CD4-positive, alpha-beta T cell treated with Interleukin-4 for 1 hour (primary cell): ENCODE results near the gene MATK.

Source experiments
- DNase-seq, 2 donors: peaks; one replicate each; pipeline ENCODE4 v3.0.0-alpha.2; 2020 to 2022

Gene MATK

GRCh38 chr19:3788996-3789778, 3.0 kb upstream of the MATK start:
- peak; percentile 58 to 60 for DNase-seq

GRCh38 chr19:3785451-3785937, 687 bp downstream of the MATK start:
- DNase-seq, result no peak

GRCh38 chr19:3784607-3785450, 1.4 kb downstream of the MATK start:
- DNase-seq, result no peak

- peak; percentile 52 to 56 for DNase-seq
Measured at GRCh38 chr19:3783660-3784584, 2.3 kb downstream of the MATK start.

- DNase-seq, result no peak
Measured at GRCh38 chr19:3782903-3783302, 3.3 kb downstream of the MATK start.

- DNase-seq, result no peak
Measured at GRCh38 chr19:3782330-3782729, 3.9 kb downstream of the MATK start.

- DNase-seq, result no peak
Measured at GRCh38 chr19:3781603-3782002, 4.6 kb downstream of the MATK start.

- DNase-seq, result no peak
Measured at GRCh38 chr19:3780786-3781304, 5.3 kb downstream of the MATK start.

GRCh38 chr19:3778899-3779723, 7.1 kb downstream of the MATK start:
- DNase-seq, result no peak

GRCh38 chr19:3778104-3778867, 7.9 kb downstream of the MATK start:
- DNase-seq, result no peak

GRCh38 chr19:3776479-3777040, 9.6 kb downstream of the MATK start:
- no peak for DNase-seq

GRCh38 chr19:3775831-3776230, 10.3 kb downstream of the MATK start:
- DNase-seq, result no peak

GRCh38 chr19:3775374-3775711, 10.8 kb downstream of the MATK start:
- no peak for DNase-seq

GRCh38 chr19:3774621-3775373, 11.4 kb downstream of the MATK start:
- DNase-seq, result no peak

- no peak for DNase-seq
Measured at GRCh38 chr19:3773814-3774515, 12.2 kb downstream of the MATK start.

GRCh38 chr19:3771906-3772455, 14.2 kb downstream of the MATK start, which contains the start of gene RAX2:
RAX2 (minus strand) TSS chr19:3772228; CDS start chr19:3771742, 486 bp downstream.
- no peak for DNase-seq

- DNase-seq, result no peak
Measured at GRCh38 chr19:3771000-3771905, 14.9 kb downstream of the MATK start.
